GM13976 (cell line): Measurements from ENCODE around the gene IRF3.
"Not testable (repeated sequence)": the region's sequence is repeated elsewhere in the genome, so short reads cannot be mapped to it uniquely, and the experiment has no call there.

Experiments
- DNase-seq: peaks from one replicate; pipeline ENCODE4 v3.0.0; 2012; ENCODE audit warnings: low spot score
- in situ Hi-C: fragments of 300-500 bp; cut with MboI; formaldehyde crosslinking; loops from one replicate; pipeline ENCODE4 v1.12.0; 2022; ENCODE audit warnings: low sequenced_read_pairs, mixed read lengths, inconsistent platforms; ENCODE audit not compliant: unreplicated experiment
- TF ChIP-seq, protein P1 (sequence below): IDR thresholded peaks from 2 replicates; pipeline ENCODE4 v1.5.1; 2012; ENCODE audit warnings: borderline replicate concordance, mild to moderate bottlenecking; ENCODE audit not compliant: insufficient read depth; ENCODE audit errors: extremely low read depth, missing control alignments, control extremely low read depth

Gene IRF3

DNA sequence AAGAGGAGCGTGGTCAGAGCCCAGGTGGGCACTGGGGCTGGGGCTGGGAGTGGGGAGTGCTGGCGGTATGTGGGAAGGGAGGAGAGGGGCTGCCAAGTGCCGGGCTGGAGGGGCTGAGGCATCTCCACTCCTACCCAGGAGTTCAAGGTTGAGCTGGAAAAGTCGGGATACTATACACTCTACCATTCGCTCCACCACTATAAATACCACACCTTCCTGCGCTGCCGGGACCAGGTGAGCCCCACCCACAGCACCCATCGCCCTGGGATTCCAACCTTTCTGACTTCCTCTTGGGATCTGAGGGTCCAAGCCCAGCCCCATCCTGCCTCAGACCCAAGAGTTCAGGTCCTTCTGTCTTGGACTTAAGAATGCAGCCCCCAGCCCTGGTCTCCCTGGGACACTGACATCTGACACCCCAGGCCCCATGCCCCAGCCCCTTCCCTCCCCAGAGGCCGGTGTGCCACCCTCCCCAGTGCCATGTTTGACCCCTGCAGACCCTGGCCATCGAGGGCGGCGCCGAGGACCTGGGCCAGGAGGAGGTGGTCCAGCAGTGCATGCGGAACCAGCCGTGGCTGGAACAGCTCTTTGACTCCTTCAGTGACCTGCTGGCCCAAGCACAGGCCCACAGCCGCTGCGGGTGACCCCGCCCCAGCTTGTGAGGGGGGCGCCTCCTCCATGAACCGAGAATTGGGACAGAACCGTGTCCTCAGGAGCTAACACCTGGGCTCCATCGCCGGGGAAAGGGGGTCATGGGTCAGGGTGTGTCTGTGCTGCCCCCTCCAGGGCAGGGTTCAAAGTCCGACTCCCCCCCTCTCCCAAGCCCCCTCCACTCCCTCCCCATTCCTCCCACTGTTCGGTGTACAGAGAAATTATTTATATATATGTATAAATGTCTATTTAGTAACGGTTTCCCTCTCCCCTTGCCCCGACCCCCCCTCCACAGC, 40.4 kb downstream of the IRF3 start:
- TF ChIP-seq, protein P1, sequence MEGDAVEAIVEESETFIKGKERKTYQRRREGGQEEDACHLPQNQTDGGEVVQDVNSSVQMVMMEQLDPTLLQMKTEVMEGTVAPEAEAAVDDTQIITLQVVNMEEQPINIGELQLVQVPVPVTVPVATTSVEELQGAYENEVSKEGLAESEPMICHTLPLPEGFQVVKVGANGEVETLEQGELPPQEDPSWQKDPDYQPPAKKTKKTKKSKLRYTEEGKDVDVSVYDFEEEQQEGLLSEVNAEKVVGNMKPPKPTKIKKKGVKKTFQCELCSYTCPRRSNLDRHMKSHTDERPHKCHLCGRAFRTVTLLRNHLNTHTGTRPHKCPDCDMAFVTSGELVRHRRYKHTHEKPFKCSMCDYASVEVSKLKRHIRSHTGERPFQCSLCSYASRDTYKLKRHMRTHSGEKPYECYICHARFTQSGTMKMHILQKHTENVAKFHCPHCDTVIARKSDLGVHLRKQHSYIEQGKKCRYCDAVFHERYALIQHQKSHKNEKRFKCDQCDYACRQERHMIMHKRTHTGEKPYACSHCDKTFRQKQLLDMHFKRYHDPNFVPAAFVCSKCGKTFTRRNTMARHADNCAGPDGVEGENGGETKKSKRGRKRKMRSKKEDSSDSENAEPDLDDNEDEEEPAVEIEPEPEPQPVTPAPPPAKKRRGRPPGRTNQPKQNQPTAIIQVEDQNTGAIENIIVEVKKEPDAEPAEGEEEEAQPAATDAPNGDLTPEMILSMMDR, result no peak

DNA sequence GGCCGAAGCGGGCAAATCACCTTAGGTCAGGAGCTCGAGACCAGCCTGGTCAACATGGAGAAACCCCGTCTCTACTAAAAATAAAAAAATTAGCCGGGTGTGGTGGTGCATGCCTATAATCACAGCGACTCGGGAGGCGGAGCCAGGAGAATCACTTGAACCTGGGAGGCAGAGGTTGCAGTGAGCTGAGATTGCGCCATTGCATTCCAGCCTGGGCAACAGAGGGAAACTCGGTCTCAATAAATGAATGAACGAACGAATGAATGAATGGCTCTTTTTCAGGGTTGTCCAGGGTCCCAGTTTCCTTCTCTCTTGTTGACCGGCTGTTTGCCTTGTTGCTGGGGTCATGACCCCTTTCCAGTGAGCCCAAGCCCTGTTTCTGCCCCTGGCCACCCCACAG, 47.8 kb downstream of the IRF3 start:
- in situ Hi-C loops, DNase-seq: not testable (repeated sequence)

More for the DNA sequence above, 40.4 kb downstream of the IRF3 start:
- DNase-seq, result no peak
- in situ Hi-C loops, result no loop called here

DNA sequence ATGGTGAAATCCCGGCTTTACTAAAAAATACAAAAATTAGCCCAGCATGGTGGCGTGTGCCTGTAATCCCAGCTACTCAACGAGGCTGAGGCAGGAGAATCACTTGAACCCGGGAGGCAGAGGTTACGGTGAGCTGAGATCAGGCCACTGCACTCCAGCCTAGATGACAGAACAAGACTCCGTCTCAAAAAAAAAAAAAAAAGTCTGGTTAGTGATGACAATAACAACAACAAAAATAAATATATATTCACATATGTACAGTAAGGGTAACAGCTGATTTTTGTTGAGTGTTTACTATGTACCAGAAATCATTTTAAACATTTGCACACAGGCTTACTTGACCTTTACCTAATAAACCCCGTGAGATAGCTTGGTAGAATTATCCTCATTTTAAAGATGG, 48.7 kb downstream of the IRF3 start:
- no peak for DNase-seq
- TF ChIP-seq, protein P1, result no peak
- in situ Hi-C loops, result no loop called here

DNA sequence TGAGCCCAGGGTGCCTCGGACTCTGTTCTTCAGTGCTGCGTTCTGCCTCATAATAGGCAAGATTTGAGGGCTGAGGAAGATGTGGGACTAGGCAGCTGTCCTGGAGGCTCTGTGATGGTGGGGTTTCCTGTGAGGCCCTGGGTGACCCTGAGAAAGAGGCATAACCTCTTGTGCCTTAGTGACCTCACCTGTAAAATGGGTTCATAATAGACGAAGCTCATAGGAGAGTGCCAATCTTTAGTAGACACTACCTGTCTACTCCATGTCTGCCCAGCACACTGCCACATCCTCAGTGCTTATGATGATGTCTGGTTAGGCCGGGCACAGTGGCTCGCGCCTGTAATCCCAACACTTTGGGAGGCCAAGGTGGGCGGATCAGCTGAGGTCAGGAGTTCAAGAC, 49.1 kb downstream of the IRF3 start:
- DNase-seq, result no peak
- TF ChIP-seq, protein P1, result no peak
- in situ Hi-C loops, result no loop called here

DNA sequence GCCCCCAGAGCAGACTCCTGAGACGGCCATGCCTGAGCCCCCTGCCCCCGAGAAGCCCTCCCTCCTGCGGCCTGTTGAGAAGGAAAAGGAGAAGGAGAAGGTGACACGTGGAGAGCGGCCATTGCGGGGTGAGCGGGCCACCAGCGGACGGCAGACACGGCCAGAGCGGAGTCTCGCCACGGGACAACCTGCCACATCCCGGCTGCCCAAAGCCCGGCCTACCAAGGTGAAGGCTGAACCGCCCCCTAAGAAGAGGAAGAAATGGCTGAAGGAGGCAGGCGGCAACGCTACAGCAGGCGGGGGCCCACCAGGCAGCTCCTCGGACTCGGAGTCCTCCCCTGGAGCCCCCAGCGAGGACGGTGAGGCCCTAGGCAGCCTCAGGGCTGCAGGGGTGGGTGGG, 49.8 kb downstream of the IRF3 start:
- in situ Hi-C loops, result no loop called here
- no peak for DNase-seq
- TF ChIP-seq, protein P1, result no peak

DNA sequence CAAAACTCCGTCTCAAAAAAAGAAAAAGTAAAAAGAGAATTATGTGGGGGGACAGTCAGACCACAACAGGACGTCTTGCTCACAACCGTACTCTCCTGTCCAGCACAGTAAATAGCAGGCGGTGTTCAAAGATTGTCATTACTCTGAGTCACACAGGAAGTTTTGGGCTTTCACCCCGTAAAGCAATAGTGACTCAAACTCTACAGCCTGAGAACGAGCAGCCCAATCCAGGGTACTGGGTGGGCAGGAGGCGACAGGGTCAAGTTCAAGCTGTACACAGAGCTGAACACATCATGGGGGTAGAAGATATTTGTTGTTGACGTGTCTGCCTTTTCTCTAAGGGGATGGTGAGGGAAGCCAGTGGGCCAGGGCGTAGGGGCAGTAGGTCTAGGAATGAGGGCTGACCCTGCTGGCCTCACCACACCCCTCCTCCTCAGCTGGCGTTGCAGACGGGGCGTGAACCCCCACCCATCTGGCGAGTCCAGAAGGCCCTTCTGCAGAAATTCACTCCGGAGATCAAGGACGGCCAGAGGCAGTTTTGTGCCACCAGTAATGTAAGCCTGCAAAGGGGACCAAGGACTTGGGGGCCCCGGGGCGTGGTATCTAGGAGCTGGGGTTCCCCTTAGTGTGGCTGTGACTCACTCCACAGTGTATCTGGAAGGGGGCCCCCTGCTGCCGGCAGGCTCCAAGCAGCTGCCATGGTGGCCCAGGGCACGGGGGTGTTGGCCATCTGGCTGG, 51.4 kb downstream of the IRF3 start:
- TF ChIP-seq, protein P1, result no peak
- in situ Hi-C loops, result no loop called here
- no peak for DNase-seq

DNA sequence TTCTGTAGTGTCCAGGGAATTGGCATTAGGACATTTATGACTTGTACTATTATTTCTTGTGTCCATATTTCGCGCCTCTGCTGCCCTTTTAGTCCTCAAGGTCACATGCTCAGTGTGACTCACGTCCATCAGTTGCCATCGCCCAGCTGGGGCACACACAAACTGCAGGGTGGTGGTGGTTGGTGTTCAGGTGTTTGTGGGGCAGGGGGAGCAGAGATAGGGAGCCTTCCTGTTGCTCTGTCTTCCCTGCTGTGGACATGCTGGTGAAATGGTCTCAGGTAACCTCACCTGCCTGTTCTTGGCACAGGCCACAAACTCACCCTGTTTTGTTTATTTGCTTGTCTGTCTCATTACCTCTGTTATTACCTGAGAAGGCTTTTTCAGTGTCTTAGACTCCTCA, 52.3 kb downstream of the IRF3 start:
- in situ Hi-C loops, result no loop called here
- TF ChIP-seq, protein P1, result no peak
- no peak for DNase-seq
